G401.6 (cell line): Measurements from ENCODE around the gene MPHOSPH6.
"Not testable (repeated sequence)": the region's sequence is repeated elsewhere in the genome, so short reads cannot be mapped to it uniquely, and the experiment has no call there.

Source experiments
- FAIRE-seq: peaks from 2 replicates; lab custom pipeline; 2012; peaks lifted over from hg19 to GRCh38; lab: Jason Lieb, UNC

MPHOSPH6 gene

DNA sequence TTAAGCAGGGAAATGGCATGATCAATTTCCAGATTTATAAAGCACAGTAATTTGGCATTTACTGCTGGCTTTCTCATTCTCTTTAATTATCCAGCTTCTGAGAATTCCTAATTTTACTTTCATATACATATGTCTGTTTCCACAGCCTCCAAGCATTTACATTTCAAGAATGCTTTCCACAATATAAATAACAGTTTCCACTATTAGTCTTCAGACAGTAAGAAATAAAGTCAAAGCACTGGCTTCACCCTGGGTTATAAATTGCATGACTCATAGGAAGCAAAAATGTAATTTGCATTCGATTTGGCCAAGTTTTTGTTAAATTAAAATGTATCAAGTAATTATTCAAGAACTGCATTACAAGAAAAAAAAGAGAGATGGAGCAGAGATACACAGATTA, 53.5 kb downstream of the MPHOSPH6 start:
- FAIRE-seq = no peak

DNA sequence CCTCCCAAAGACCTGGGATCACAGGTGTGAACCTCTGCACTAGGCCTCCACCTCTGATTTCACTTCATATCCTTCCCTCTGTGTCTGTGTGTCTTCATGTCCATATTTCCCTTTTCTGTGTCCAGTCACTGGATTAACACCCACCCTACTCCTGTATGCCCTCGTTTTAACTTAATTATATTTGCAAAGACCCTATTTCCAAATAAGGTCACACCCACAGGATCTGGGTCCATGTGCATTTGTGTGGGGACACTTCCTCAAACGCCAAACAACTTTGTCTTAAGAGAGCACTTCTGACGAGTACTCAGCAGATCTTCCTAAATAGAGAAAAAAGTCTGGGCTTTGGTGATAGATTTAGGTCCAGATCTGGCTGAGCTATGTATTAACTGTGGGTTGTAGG, 56.3 kb downstream of the MPHOSPH6 start:
- no peak for FAIRE-seq

DNA sequence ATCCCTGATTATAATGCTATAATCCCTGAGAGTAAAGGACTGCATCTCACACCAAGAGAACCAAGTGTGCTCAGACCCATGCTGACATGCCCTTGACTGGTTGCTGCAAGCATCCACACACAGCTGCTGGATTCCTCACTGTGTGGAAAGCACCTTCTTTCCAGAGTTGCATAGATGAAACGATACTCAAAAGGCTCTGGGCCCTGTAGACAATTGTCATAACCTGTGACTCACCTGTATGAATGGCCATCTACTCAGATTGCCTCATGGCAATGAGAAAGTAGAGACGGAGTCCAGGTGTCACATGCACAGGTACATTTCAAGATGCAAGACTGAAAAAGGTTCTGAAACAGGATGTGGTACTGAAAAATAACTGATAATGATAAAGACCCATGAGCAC, 58.1 kb downstream of the MPHOSPH6 start:
- FAIRE-seq = no peak

DNA sequence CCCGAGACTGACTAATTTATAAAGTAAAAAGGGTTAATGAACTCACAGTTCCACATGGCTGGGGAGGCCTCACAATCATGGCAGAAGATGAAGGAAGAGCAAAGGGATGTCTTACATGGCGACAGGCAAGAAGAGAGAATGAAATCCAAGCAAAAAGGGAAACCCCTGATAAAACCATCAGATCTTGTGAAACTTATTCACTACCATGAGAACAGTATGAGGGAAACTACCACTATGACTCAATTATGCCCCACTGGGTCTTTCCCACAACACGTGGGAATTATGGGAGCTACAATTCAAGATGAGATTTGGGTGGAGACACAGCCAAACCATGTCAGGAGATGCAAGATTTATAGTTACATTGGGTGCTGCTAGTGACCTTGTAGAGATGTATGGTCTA, 60.8 kb downstream of the MPHOSPH6 start:
- FAIRE-seq = not testable (repeated sequence)

DNA sequence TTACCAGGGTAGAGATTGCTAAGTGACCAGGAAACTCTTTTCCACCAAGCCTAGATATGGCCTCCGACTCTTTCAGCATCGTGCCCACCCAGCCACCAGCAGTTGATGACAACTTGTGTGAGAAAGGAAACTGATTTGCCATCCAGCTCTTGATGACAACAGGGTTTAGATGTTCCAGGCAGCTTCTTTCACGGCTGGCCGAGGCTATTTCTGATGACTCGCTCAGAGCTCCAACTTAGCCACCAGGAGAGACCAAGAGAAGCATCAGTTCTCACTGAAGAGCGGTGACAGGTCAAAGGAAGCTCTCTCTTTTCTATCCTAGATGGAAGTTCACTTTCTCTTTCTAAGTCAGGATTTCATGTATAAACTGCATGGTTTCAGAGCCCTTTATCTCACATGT, 61.2 kb downstream of the MPHOSPH6 start:
- FAIRE-seq = no peak

DNA sequence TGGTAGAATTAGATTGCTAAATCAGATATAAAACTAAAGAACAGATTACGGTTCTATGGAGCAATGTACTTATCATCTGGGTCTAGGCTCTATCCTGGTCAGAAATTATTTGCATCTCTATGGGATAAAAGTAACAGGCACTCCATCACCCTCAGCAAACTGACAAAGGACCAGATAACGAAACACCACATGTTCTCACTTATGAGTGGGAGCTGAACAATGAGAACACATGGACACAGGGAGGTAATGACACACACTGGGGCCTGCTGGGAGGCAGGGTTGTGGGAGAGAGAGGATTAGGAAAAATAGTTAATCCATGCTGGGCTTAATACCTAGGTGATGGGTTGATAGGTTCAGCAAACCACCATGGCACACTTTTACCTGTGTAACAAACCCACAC, 61.9 kb downstream of the MPHOSPH6 start:
- no peak for FAIRE-seq

DNA sequence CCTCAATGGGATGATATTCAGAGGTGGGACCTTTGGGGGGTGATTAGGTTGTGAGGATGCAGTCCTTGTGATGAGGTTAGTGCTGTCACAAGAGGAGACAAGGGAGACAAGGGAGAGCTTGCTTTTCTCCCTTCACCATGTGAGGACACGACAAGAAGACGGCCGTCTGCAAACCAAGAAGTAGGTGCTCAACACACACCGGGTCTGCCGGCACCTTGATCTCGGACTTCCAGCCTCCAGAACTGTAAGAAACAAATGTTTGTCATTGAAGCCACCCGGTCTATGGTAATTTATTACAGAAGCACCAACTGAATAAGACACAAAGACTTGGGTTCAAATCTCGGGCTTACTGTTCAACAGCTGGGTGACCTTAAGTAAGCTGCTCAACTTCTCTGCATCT, 64.9 kb downstream of the MPHOSPH6 start:
- no peak for FAIRE-seq
